ENCODE data around the gene PCDHGB3. TPM values are rescaled to one million over a fixed set of nuclear protein-coding genes. Genes with fewer than 3 reads are reported as not detected.

Gene PCDHGB3
- total RNA-seq, 1 experiment from 2014 or later, result 4.2 TPM

GRCh38 chr5:141420855-141421488 is 50.9 kb downstream of the PCDHGB3 start, which contains the start of gene PCDHGA11:
PCDHGA11 (plus strand) TSS chr5:141421051; CDS start chr5:141421228, 177 bp downstream.
- TF ChIP-seq E2F5 (CRISPR knock-in tag; IDR thresholded peaks at IDR 0.05), result no peak
- peak; percentile 68 for TF ChIP-seq CTCF (IDR thresholded peaks at IDR 0.05)

DNA sequence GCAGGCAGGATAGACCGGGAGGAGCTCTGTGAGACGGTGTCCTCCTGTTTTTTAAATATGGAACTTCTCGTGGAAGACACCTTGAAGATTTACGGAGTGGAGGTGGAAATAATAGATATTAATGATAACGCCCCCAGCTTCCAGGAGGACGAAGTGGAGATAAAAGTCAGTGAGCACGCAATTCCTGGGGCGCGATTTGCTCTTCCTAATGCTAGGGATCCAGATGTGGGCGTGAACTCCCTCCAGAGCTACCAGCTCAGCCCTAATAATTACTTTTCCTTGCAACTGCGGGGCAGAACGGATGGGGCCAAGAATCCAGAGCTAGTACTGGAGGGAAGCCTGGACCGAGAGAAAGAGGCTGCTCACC is 51.4 kb downstream of the PCDHGB3 start:
- TF ChIP-seq, protein P1, sequence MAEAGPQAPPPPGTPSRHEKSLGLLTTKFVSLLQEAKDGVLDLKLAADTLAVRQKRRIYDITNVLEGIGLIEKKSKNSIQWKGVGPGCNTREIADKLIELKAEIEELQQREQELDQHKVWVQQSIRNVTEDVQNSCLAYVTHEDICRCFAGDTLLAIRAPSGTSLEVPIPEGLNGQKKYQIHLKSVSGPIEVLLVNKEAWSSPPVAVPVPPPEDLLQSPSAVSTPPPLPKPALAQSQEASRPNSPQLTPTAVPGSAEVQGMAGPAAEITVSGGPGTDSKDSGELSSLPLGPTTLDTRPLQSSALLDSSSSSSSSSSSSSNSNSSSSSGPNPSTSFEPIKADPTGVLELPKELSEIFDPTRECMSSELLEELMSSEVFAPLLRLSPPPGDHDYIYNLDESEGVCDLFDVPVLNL (CRISPR knock-in tag; IDR thresholded peaks at IDR 0.05; ENCODE audit: borderline replicate concordance, low read depth), result no peak
- TF ChIP-seq ZNF121 (CRISPR knock-in tag; IDR thresholded peaks at IDR 0.05), result no peak
- no peak for TF ChIP-seq MXD4 (CRISPR knock-in tag; IDR thresholded peaks at IDR 0.05; ENCODE audit: borderline replicate concordance)
- TF ChIP-seq, protein P2, sequence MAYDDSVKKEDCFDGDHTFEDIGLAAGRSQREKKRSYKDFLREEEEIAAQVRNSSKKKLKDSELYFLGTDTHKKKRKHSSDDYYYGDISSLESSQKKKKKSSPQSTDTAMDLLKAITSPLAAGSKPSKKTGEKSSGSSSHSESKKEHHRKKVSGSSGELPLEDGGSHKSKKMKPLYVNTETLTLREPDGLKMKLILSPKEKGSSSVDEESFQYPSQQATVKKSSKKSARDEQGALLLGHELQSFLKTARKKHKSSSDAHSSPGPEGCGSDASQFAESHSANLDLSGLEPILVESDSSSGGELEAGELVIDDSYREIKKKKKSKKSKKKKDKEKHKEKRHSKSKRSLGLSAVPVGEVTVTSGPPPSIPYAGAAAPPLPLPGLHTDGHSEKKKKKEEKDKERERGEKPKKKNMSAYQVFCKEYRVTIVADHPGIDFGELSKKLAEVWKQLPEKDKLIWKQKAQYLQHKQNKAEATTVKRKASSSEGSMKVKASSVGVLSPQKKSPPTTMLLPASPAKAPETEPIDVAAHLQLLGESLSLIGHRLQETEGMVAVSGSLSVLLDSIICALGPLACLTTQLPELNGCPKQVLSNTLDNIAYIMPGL (CRISPR knock-in tag; IDR thresholded peaks at IDR 0.05), result no peak
- TF ChIP-seq IRF2 (CRISPR knock-in tag; IDR thresholded peaks at IDR 0.05; ENCODE audit: borderline replicate concordance, low read depth), result no peak
- TF ChIP-seq E2F5 (CRISPR knock-in tag; IDR thresholded peaks at IDR 0.05), result no peak
- TF ChIP-seq ZBTB21 (CRISPR knock-in tag; IDR thresholded peaks at IDR 0.05; ENCODE audit: borderline replicate concordance), result no peak
- TF ChIP-seq, protein P3, sequence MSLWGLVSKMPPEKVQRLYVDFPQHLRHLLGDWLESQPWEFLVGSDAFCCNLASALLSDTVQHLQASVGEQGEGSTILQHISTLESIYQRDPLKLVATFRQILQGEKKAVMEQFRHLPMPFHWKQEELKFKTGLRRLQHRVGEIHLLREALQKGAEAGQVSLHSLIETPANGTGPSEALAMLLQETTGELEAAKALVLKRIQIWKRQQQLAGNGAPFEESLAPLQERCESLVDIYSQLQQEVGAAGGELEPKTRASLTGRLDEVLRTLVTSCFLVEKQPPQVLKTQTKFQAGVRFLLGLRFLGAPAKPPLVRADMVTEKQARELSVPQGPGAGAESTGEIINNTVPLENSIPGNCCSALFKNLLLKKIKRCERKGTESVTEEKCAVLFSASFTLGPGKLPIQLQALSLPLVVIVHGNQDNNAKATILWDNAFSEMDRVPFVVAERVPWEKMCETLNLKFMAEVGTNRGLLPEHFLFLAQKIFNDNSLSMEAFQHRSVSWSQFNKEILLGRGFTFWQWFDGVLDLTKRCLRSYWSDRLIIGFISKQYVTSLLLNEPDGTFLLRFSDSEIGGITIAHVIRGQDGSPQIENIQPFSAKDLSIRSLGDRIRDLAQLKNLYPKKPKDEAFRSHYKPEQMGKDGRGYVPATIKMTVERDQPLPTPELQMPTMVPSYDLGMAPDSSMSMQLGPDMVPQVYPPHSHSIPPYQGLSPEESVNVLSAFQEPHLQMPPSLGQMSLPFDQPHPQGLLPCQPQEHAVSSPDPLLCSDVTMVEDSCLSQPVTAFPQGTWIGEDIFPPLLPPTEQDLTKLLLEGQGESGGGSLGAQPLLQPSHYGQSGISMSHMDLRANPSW (CRISPR knock-in tag; conservative IDR thresholded peaks at IDR 0.05; ENCODE audit: low read depth), result no peak
- TF ChIP-seq ERG (CRISPR knock-in tag; IDR thresholded peaks at IDR 0.05), result no peak
- no peak for TF ChIP-seq FOXJ3 (CRISPR knock-in tag; IDR thresholded peaks at IDR 0.05; ENCODE audit: borderline replicate concordance)
- TF ChIP-seq GABPB1 (CRISPR knock-in tag; IDR thresholded peaks at IDR 0.05), result no peak
- TF ChIP-seq ELF4 (CRISPR knock-in tag; IDR thresholded peaks at IDR 0.05; ENCODE audit: low read depth), result no peak
- TF ChIP-seq ATF6 (CRISPR knock-in tag; IDR thresholded peaks at IDR 0.05), result no peak
- Mint-ChIP-seq H3K9me3 (peaks cover 35% of the 10 kb centered on the region), H3K27me3 (ENCODE audit: low read depth) (peaks cover 14% of the 10 kb centered on the region), H3K27ac (no peak overlapping the region; the same call in 1 of the 2 replicates), H3K4me1 (peaks cover 26% of the 10 kb centered on the region), H3K36me3 (peaks cover 65% of the 10 kb centered on the region), H3K4me3 (peak overlapping the region; percentile 81)
- ChIA-PET CTCF (interaction anchor here (0.6 to 3.6 kb wide), 45 partner anchors 9 to 327 kb away, joined by 3 to 131 read pairs (median 8); partner anchors contain the start of genes DIAPH1, PCDHB10, PCDHB11 and PCDHB14), POLR2A (interaction anchor here (1.3 kb wide), 2 partner anchors 92 to 139 kb away, joined by 3 read pairs; no protein-coding TSS in a partner anchor)
- DNase-seq (ENCODE audit: low spot score) (no peak), ATAC-seq (no peak)

More at GRCh38 chr5:141420855-141421488, 50.9 kb downstream of the PCDHGB3 start, which contains the start of gene PCDHGA11:
- H3K27ac Mint-ChIP-seq, result peak within 1 kb of the TSS; percentile 47
- peak within 1 kb of the TSS; percentile 81 for H3K4me3 Mint-ChIP-seq
- ChIA-PET POLR2A (interaction anchor here (0.8 to 1.4 kb wide), 4 partner anchors 88 to 143 kb away, joined by 3 to 4 read pairs (median 3); no protein-coding TSS in a partner anchor), CTCF (interaction anchor here (0.6 to 3.6 kb wide), 50 partner anchors 8 to 326 kb away, joined by 3 to 131 read pairs (median 6); partner anchors contain the start of genes DIAPH1, PCDHB10, PCDHB11 and PCDHB14)
- peak; percentile 52 for ATAC-seq
- H3K36me3 Mint-ChIP-seq, result peaks cover 61% of the 10 kb centered on the region
- H3K4me1 Mint-ChIP-seq, result peaks cover 26% of the 10 kb centered on the region
- H3K27me3 Mint-ChIP-seq (ENCODE audit: low read depth), result peaks cover 14% of the 10 kb centered on the region
- peaks cover 35% of the 10 kb centered on the region for H3K9me3 Mint-ChIP-seq
- DNase-seq (ENCODE audit: low spot score), result peak; percentile 77

Measured in WTC11 (cell line).